C4-2B (cell line): ENCODE data around the gene ANO5.

ENCODE experiments used
- ZFX ChIP-seq: fragments of 450-650 bp; IDR thresholded peaks from 2 replicates; pipeline ENCODE4 v1.6.1; 2017
- TF ChIP-seq, protein P1 (sequence below): fragments of 450-650 bp; conservative IDR thresholded peaks from 2 replicates; pipeline ENCODE4 v1.5.1; 2017; ENCODE audit warnings: mild to moderate bottlenecking

DNA sequence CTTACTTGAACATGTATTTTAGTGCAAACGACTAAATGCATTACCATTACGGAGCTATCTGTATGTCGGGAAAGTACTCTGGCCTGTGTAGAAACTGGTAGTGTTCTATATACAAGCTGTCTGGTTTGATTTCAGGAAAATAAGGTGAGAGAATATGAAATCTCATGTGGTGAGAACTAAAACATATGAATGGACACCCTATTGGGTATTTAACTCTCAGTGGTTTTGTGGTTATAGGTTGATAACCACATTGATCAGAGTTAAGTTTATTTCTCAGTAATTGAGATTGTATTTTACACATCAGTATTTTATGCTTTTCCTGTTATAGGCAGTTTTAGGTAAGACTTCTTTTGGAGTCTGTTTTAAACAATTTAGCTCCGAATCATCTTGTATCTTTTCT is 10.4 kb downstream of the ANO5 start:
- no peak for TF ChIP-seq ZFX
- TF ChIP-seq, protein P1, sequence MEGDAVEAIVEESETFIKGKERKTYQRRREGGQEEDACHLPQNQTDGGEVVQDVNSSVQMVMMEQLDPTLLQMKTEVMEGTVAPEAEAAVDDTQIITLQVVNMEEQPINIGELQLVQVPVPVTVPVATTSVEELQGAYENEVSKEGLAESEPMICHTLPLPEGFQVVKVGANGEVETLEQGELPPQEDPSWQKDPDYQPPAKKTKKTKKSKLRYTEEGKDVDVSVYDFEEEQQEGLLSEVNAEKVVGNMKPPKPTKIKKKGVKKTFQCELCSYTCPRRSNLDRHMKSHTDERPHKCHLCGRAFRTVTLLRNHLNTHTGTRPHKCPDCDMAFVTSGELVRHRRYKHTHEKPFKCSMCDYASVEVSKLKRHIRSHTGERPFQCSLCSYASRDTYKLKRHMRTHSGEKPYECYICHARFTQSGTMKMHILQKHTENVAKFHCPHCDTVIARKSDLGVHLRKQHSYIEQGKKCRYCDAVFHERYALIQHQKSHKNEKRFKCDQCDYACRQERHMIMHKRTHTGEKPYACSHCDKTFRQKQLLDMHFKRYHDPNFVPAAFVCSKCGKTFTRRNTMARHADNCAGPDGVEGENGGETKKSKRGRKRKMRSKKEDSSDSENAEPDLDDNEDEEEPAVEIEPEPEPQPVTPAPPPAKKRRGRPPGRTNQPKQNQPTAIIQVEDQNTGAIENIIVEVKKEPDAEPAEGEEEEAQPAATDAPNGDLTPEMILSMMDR = no peak
